GM12878 (cell line): ENCODE measurements around the gene FHIP1A. TPM values are rescaled to one million over a fixed set of nuclear protein-coding genes. Genes with fewer than 3 reads are reported as not detected.

Experiments
- ATAC-seq: fragments of 200-7000 bp; cut with Tn5 transposase; 3 replicates; pipeline ENCODE4 v1.9.1; 2020; ENCODE audit warnings: mild to moderate bottlenecking, moderate library complexity
- BruUV-seq: library from RNA; stranded (reverse); fragments of 400-500 nt; replicated peaks from 2 replicates; lab custom pipeline; 2021; lab: Mats Ljungman, UMichigan
- CTCF ChIA-PET: fragments of 300-600 bp; sonication (Branson Sonifier 250); formaldehyde crosslinking; extraction: SDS; loops from one replicate; lab custom pipeline; 2021; ENCODE audit warnings: inconsistent platforms; lab: Yijun Ruan, JAX
- POLR2A ChIA-PET: fragments of 350-600 bp; formaldehyde crosslinking; extraction: SDS; loops from one replicate; lab custom pipeline; 2021; ENCODE audit warnings: inconsistent platforms; lab: Charles Lee
- RAD21 ChIA-PET: fragments of 300-600 bp; sonication (Branson Sonifier 250); formaldehyde crosslinking; loops from one replicate; lab custom pipeline; 2023; ENCODE audit warnings: antibody characterized with exemption; ENCODE audit not compliant: unreplicated experiment; lab: Charles Lee
- SMC1A ChIA-PET: fragments of 300-600 bp; sonication (Branson Sonifier 250); formaldehyde crosslinking; loops from one replicate; lab custom pipeline; 2023; ENCODE audit not compliant: unreplicated experiment, uncharacterized antibody; lab: Charles Lee
- DNase-seq: peaks from one replicate; pipeline ENCODE4 v3.0.0-alpha.2; 2011; ENCODE audit warnings: low read depth, low spot score
- FAIRE-seq: peaks from 3 replicates; lab custom pipeline; 2011; peaks lifted over from hg19 to GRCh38; lab: Jason Lieb, UNC
- H2AFZ ChIP-seq: 2 replicates; pipeline ENCODE4 v1.6.0; 2011; ENCODE audit warnings: low read depth, low read length, control low read depth; ENCODE audit not compliant: control insufficient read depth
- H3K27ac ChIP-seq: 2 replicates; pipeline ENCODE4 v1.5.1; 2011; ENCODE audit warnings: control low read depth; ENCODE audit not compliant: control insufficient read depth, insufficient read depth
- H3K27me3 ChIP-seq, 2 experiments: replicated peaks in 1 of 2; 2 replicates each; pipeline versions ENCODE4 v1.6.0 to v1.6.1; 2011; ENCODE audit warnings: low read length in 1 of 2; ENCODE audit not compliant: control insufficient read depth in 2 of 2, insufficient read depth in 2 of 2
- H3K36me3 ChIP-seq, 2 experiments: 2 replicates each; pipeline ENCODE4 v1.5.1; 2011; ENCODE audit warnings: low read length in 1 of 2; ENCODE audit not compliant: control insufficient read depth in 2 of 2, insufficient read depth in 2 of 2
- H3K4me1 ChIP-seq: 2 replicates; pipeline ENCODE4 v1.6.1; 2011; ENCODE audit warnings: mild to moderate bottlenecking, low read length, moderate library complexity, mixed read lengths; ENCODE audit not compliant: control insufficient read depth, insufficient read depth
- H3K4me2 ChIP-seq: 2 replicates; pipeline ENCODE4 v1.6.0; 2011; ENCODE audit warnings: control low read depth; ENCODE audit not compliant: control insufficient read depth, insufficient read depth
- H3K4me3 ChIP-seq: fragments of 200-600 bp; sonication (generic); 2 replicates; pipeline ENCODE4 v1.5.1; 2016
- H3K79me2 ChIP-seq: 2 replicates; pipeline ENCODE4 v1.6.0; 2011; ENCODE audit warnings: low read length; ENCODE audit not compliant: control insufficient read depth, insufficient read depth
- H3K9ac ChIP-seq: 2 replicates; pipeline ENCODE4 v1.8.0; 2011; ENCODE audit warnings: low read length, control low read depth, mixed read lengths; ENCODE audit not compliant: control insufficient read depth, insufficient read depth
- H3K9me3 ChIP-seq: replicated peaks from 3 replicates; pipeline ENCODE4 v1.5.1; 2011; ENCODE audit warnings: mild to moderate bottlenecking, low read length; ENCODE audit not compliant: control insufficient read depth, insufficient read depth
- H4K20me1 ChIP-seq: 2 replicates; pipeline ENCODE4 v1.6.0; 2011; ENCODE audit not compliant: control insufficient read depth, insufficient read depth
- ASH2L ChIP-seq: fragments of 300-600, 200-600 bp; sonication (generic); IDR thresholded peaks from 2 replicates; pipeline ENCODE4 v1.6.1; 2017; ENCODE audit warnings: low read depth, mild to moderate bottlenecking, borderline replicate concordance
- BCL11A ChIP-seq: IDR thresholded peaks from 2 replicates; pipeline ENCODE4 v1.6.1; 2011; ENCODE audit warnings: low read depth, low read length
- BRCA1 ChIP-seq: IDR thresholded peaks from 2 replicates; pipeline ENCODE4 v1.6.1; 2011; ENCODE audit warnings: low read depth, low read length, improper control_type of control experiment
- EZH2 ChIP-seq: IDR thresholded peaks from 2 replicates; pipeline ENCODE4 v1.6.1; 2012; ENCODE audit warnings: low read depth, mild to moderate bottlenecking, control low read depth, inconsistent platforms, low read length, borderline replicate concordance; ENCODE audit not compliant: control insufficient read depth
- HDGF ChIP-seq: fragments of 450-650 bp; IDR thresholded peaks from 2 replicates; pipeline ENCODE4 v1.6.1; 2016; ENCODE audit warnings: antibody characterized with exemption
- RUNX3 ChIP-seq: IDR thresholded peaks from 2 replicates; pipeline ENCODE4 v1.6.1; 2012; ENCODE audit warnings: low read length, inconsistent platforms
- SMAD5 ChIP-seq: IDR thresholded peaks from 2 replicates; pipeline ENCODE4 v1.6.1; 2016; ENCODE audit warnings: antibody characterized with exemption, low read depth
- SMARCA5 ChIP-seq: fragments of 450-650 bp; IDR thresholded peaks from 2 replicates; pipeline ENCODE4 v1.6.1; 2017; ENCODE audit warnings: mild to moderate bottlenecking
- SPI1 ChIP-seq: IDR thresholded peaks from 2 replicates; pipeline ENCODE4 v1.6.1; 2011; ENCODE audit warnings: low read depth, mild to moderate bottlenecking, low read length, moderate library complexity, borderline replicate concordance; ENCODE audit not compliant: insufficient read depth
- SUPT20H ChIP-seq: IDR thresholded peaks from 2 replicates; pipeline ENCODE4 v1.6.1; 2011; ENCODE audit warnings: low read depth, mild to moderate bottlenecking, low read length, moderate library complexity, borderline replicate concordance; ENCODE audit not compliant: control insufficient read depth
- SUZ12 ChIP-seq: fragments of 200-600 bp; sonication (generic); IDR thresholded peaks from one replicate; pipeline ENCODE4 v1.6.1; 2018; ENCODE audit warnings: antibody characterized with exemption, mild to moderate bottlenecking; ENCODE audit not compliant: unreplicated experiment
- ZNF592 ChIP-seq: fragments of 450-650 bp; IDR thresholded peaks from 2 replicates; pipeline ENCODE4 v1.6.1; 2017; ENCODE audit warnings: mild to moderate bottlenecking, moderate library complexity
- in situ Hi-C: fragments of 300-500 bp; cut with MboI; formaldehyde crosslinking; loops from 9 replicates; pipeline ENCODE4 v1.14.3; 2018; ENCODE audit warnings: mixed read lengths
- intact Hi-C: fragments of 100-400 bp; cut with micrococcal nuclease; formaldehyde crosslinking; loops from one replicate; pipeline ENCODE4 v1.14.2; 2022; ENCODE audit not compliant: unreplicated experiment
- polyA plus RNA-seq, 11 experiments: library from polyadenylated mRNA; depleted of rRNA in 4 of 11; unstranded in 6 of 11; stranded (reverse) in 5 of 11; fragments of >200 nt; fragmentation: Nextera tagmentation in 4 of 11; fragmentation: Illumina TruSeq in 1 of 11; extraction: Ambion mirVana in 4 of 11; extraction: Trizol in 1 of 11; gene quantifications; 1 replicate in 1 of 11; 2 replicates in 10 of 11; pipeline versions ENCODE4 v1.2.1 to v1.2.3, GENCODE V29; 2011 to 2016; ENCODE audit warnings: inconsistent platforms in 2 of 11, missing spikeins in 2 of 11, low read depth in 1 of 11
- total RNA-seq, 4 experiments: library from RNA; depleted of rRNA in 3 of 4; stranded (reverse); fragments of >200 nt in 3 of 4; fragmentation: Illumina TruSeq in 1 of 4; extraction: Trizol in 1 of 4; gene quantifications; 2 replicates each; pipeline versions ENCODE4 v1.2.1 to v1.2.3, GENCODE V29; 2013 to 2021
- TF ChIP-seq, protein P1 (sequence below): fragments of 450-650 bp; IDR thresholded peaks from 2 replicates; pipeline ENCODE4 v1.6.1; 2016; ENCODE audit warnings: mild to moderate bottlenecking, moderate library complexity, borderline replicate concordance

Gene FHIP1A
- total and polyA plus RNA-seq, 10 of the 15 experiments (the other 5 are each of a cell fraction or from before 2014, with no cell fraction given) = 0.02 to 5.5 (median 0.13) TPM; not detected in 1

DNA sequence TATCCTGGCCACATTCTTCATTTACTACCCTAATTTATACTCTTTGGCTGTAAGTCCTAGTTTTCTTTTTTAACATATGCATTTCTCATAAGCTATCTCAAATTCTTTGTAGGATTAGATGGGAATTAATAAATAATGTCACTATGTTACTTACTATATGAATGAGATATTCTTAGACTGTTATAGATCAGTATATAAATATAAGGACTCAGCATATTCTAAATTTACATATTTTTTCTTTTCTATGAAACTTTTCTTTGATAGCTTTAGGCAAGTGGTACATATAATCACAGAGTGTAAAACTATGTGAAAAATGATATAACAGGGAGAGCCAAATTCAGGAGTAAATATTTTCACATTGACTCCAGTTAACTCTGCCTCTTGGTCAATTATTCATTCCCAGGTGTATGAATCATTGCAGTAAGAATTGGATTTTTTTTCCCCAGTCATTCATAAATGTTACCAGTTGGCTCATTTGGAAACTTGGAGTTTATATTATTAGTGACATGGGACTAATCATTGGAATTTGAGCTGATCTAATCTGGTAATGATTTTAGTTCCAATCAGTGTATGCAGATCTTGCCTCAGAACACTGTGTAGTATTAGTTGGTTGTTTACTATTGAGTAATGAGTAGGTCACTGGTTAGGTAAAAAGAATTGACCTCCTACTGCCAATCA lies 25.3 kb downstream of the FHIP1A start:
- Histone ChIP-seq H3K36me3 (no peaks in the 10 kb centered on the region), H2AFZ (no peak overlapping the region), H3K27me3 (no peaks in the 10 kb centered on the region), H3K4me3 (no peak overlapping the region), H3K4me1 (no peaks in the 10 kb centered on the region), H3K9ac (no peak overlapping the region), H3K79me2 (no peaks in the 10 kb centered on the region), H3K9me3 (no peaks in the 10 kb centered on the region), H4K20me1 (no peaks in the 10 kb centered on the region), H3K27ac (no peak overlapping the region), H3K4me2 (no peak overlapping the region)
- ChIA-PET CTCF (interaction anchor here (0.6 kb wide), 1 partner anchor 39 kb away, joined by 4 read pairs; no protein-coding TSS in a partner anchor), SMC1A (interaction anchor here (1.1 kb wide), 1 partner anchor 11 kb away, joined by 3 read pairs; no protein-coding TSS in a partner anchor), RAD21 (no interaction called here), POLR2A (no interaction called here)
- intact Hi-C loops = no loop called here
- BruUV-seq = no TSS peak
- FAIRE-seq (no peak), ATAC-seq (no peak), DNase-seq (no peak)
- in situ Hi-C loops = no loop called here
- TF ChIP-seq SMAD5 = no peak
- no peak for TF ChIP-seq BRCA1
- no peak for TF ChIP-seq SUPT20H
- no peak for TF ChIP-seq SUZ12
- no peak for TF ChIP-seq EZH2
- TF ChIP-seq, protein P1, sequence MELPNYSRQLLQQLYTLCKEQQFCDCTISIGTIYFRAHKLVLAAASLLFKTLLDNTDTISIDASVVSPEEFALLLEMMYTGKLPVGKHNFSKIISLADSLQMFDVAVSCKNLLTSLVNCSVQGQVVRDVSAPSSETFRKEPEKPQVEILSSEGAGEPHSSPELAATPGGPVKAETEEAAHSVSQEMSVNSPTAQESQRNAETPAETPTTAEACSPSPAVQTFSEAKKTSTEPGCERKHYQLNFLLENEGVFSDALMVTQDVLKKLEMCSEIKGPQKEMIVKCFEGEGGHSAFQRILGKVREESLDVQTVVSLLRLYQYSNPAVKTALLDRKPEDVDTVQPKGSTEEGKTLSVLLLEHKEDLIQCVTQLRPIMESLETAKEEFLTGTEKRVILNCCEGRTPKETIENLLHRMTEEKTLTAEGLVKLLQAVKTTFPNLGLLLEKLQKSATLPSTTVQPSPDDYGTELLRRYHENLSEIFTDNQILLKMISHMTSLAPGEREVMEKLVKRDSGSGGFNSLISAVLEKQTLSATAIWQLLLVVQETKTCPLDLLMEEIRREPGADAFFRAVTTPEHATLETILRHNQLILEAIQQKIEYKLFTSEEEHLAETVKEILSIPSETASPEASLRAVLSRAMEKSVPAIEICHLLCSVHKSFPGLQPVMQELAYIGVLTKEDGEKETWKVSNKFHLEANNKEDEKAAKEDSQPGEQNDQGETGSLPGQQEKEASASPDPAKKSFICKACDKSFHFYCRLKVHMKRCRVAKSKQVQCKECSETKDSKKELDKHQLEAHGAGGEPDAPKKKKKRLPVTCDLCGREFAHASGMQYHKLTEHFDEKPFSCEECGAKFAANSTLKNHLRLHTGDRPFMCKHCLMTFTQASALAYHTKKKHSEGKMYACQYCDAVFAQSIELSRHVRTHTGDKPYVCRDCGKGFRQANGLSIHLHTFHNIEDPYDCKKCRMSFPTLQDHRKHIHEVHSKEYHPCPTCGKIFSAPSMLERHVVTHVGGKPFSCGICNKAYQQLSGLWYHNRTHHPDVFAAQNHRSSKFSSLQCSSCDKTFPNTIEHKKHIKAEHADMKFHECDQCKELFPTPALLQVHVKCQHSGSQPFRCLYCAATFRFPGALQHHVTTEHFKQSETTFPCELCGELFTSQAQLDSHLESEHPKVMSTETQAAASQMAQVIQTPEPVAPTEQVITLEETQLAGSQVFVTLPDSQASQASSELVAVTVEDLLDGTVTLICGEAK = no peak
- TF ChIP-seq SPI1 = no peak
- TF ChIP-seq ZNF592 = no peak
- TF ChIP-seq SMARCA5 = no peak
- TF ChIP-seq BCL11A = no peak
- TF ChIP-seq HDGF = no peak
- TF ChIP-seq RUNX3 = no peak
- no peak for TF ChIP-seq ASH2L
